HG02938 (cell line): ENCODE data around the gene MPP2.
"Not testable (repeated sequence)": the region's sequence is repeated elsewhere in the genome, so short reads cannot be mapped to it uniquely, and the experiment has no call there.

Experiments used
- ATAC-seq: cut with Tn5 transposase; IDR thresholded peaks from one replicate; pipeline ENCODE4 v1.9.1; 2021; ENCODE audit warnings: mild to moderate bottlenecking, moderate library complexity; ENCODE audit not compliant: unreplicated experiment

MPP2 gene

GRCh38 chr17:43907425-43907981, at the start of gene MPP2:
TSS of gene MPP2 (minus strand) at chr17:43907536. CDS start at chr17:43904460, 3,076 bp downstream.
- ATAC-seq, result no peak

GRCh38 chr17:43956222-43956621, 48.9 kb upstream of the MPP2 start:
- no peak for ATAC-seq

GRCh38 chr17:43953746-43954145, 46.4 kb upstream of the MPP2 start, which contains the start of gene PYY:
TSS of gene PYY (minus strand) at chr17:43953940. CDS start at chr17:43953483, 457 bp downstream.
- ATAC-seq, result no peak

GRCh38 chr17:43952724-43953666, 45.7 kb upstream of the MPP2 start:
- no peak for ATAC-seq

GRCh38 chr17:43952351-43952723, 45.0 kb upstream of the MPP2 start:
- ATAC-seq, result no peak

GRCh38 chr17:43951750-43952149, 44.4 kb upstream of the MPP2 start:
- no peak for ATAC-seq

GRCh38 chr17:43950554-43950953, 43.2 kb upstream of the MPP2 start:
- ATAC-seq, result no peak

- no peak for ATAC-seq
Observed at GRCh38 chr17:43949781-43950180, 42.4 kb upstream of the MPP2 start.

- no peak for ATAC-seq
Observed at GRCh38 chr17:43946781-43947180, 39.4 kb upstream of the MPP2 start.

GRCh38 chr17:43945074-43945829, 37.9 kb upstream of the MPP2 start:
- ATAC-seq, result no peak

GRCh38 chr17:43942051-43942685, 34.8 kb upstream of the MPP2 start, which contains the start of gene PPY:
TSS of gene PPY (minus strand) at chr17:43942476. CDS start at chr17:43941654, 822 bp downstream.
- no peak for ATAC-seq

GRCh38 chr17:43940630-43941029, 33.3 kb upstream of the MPP2 start:
- ATAC-seq, result no peak

GRCh38 chr17:43939886-43940285, 32.5 kb upstream of the MPP2 start:
- ATAC-seq, result no peak

GRCh38 chr17:43939452-43939851, 32.1 kb upstream of the MPP2 start:
- ATAC-seq, result not testable (repeated sequence)

GRCh38 chr17:43938838-43939182, 31.5 kb upstream of the MPP2 start:
- no peak for ATAC-seq

- no peak for ATAC-seq
Observed at GRCh38 chr17:43936434-43936833, 29.1 kb upstream of the MPP2 start.

- ATAC-seq, result no peak
Observed at GRCh38 chr17:43935926-43936261, 28.6 kb upstream of the MPP2 start.

GRCh38 chr17:43935204-43935925, 28.0 kb upstream of the MPP2 start:
- ATAC-seq, result no peak

GRCh38 chr17:43932923-43933322, 25.6 kb upstream of the MPP2 start:
- no peak for ATAC-seq

GRCh38 chr17:43932357-43932756, 25.0 kb upstream of the MPP2 start:
- ATAC-seq, result no peak
